Skeletal muscle tissue (tissue), 4 donors: ENCODE results near the gene RALGPS1. TPM values are rescaled to one million over a fixed set of nuclear protein-coding genes. Genes with fewer than 3 reads are reported as not detected.

Source experiments
- H3K27ac ChIP-seq: one replicate; pipeline ENCODE4 v1.7.0; 2013; ENCODE audit warnings: mild to moderate bottlenecking, low read depth, low read length, inconsistent platforms
- H3K27me3 ChIP-seq, 3 donors: one replicate each; pipeline ENCODE4 v1.7.0; 2013; ENCODE audit warnings: low read length in 3 of 3; ENCODE audit not compliant: control insufficient read depth in 3 of 3, insufficient read depth in 3 of 3
- H3K36me3 ChIP-seq, 3 donors: one replicate each; pipeline ENCODE4 v1.7.0; 2013; ENCODE audit warnings: low read length in 3 of 3; ENCODE audit not compliant: control insufficient read depth in 3 of 3, insufficient read depth in 3 of 3
- H3K4me1 ChIP-seq, 3 donors: one replicate each; pipeline ENCODE4 v1.7.0; 2013; ENCODE audit warnings: low read length in 3 of 3, mild to moderate bottlenecking in 3 of 3; ENCODE audit not compliant: control insufficient read depth in 3 of 3, insufficient read depth in 3 of 3
- H3K4me3 ChIP-seq, 3 donors: one replicate each; pipeline ENCODE4 v1.7.0; 2013; ENCODE audit warnings: low read length in 3 of 3
- H3K9ac ChIP-seq, 3 donors: one replicate each; pipeline ENCODE4 v1.7.0; 2013; ENCODE audit warnings: low read length in 3 of 3, mild to moderate bottlenecking in 3 of 3, moderate library complexity in 2 of 3, low read depth in 1 of 3
- H3K9me3 ChIP-seq, 3 donors: one replicate each; pipeline ENCODE4 v1.7.0; 2013; ENCODE audit warnings: low read length in 3 of 3; ENCODE audit not compliant: control insufficient read depth in 3 of 3
- total RNA-seq: library from RNA; depleted of rRNA; stranded (reverse); fragments of >200 nt; gene quantifications from one replicate; pipeline ENCODE4 v1.2.3, GENCODE V29; 2014
- donor health status: Osteomylitis.

RALGPS1 gene
- total RNA-seq, 1 donor from 2014 or later = 9.4 TPM

DNA sequence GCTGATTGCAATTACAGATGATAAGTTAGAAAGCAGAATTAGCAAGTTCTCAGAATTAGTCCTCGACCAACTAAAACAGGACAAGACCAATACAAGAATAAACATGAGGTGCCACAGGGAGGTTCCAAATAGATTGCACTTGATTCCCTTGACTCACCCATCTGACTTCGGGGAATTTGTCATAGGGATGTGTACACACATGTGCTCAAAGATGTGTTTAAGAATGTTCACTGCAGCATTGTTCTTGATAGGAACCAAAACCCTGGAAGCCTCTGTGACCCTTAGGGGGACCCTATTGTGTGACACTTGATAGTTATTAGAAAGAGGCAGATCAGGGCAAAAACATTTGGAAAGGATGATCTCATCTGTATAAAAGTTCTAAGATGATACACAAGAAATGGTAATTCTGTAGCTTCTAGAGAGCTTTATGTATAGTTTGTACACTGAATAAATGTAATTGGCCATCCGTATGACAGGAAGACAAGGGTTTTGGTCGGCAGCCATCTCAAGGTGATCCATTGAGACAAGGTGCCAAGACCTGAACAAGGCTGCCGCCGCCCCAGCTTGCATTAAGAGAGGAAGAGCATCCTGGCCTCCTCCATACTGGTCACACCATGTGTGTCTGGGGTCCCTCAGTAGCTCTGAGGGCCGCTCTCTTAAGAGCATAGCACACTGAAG lies 301.8 kb downstream of the RALGPS1 start:
- Histone ChIP-seq H3K36me3 (peaks cover 0 to 2% (median 0%) of the 10 kb centered on the region in 3 donors), H3K9me3 (no peaks in the 10 kb centered on the region), H3K27me3 (no peaks in the 10 kb centered on the region), H3K9ac (no peak overlapping the region), H3K4me1 (peaks cover 2 to 5% (median 5%) of the 10 kb centered on the region in 3 donors), H3K27ac (no peak overlapping the region), H3K4me3 (no peak overlapping the region)

DNA sequence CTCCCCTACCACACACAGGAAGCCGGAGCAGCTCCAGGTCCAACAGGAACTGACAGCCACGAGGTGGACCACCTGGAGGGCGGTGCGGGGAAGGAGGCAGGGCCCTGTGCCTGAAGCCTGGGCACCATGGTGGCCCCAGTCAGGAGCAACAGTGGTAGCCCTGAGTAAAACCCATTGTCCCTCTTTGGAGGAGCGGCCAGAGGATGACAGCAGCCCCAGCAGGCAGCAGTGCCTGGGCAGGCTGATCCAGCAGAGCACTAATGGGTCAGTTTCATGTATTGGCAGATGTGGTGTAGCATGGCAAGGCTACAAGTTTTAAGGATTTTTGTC lies 302.3 kb downstream of the RALGPS1 start:
- H3K27ac ChIP-seq = no peak overlapping the region
- H3K36me3 ChIP-seq = peaks cover 0 to 2% (median 0%) of the 10 kb centered on the region in 3 donors
- no peaks in the 10 kb centered on the region for H3K9me3 ChIP-seq
- H3K27me3 ChIP-seq = no peaks in the 10 kb centered on the region
- H3K4me1 ChIP-seq = peaks cover 2 to 5% (median 5%) of the 10 kb centered on the region in 3 donors
- no peak overlapping the region for H3K4me3 ChIP-seq
- H3K9ac ChIP-seq = no peak overlapping the region

GRCh38 chr9:127218818-127219217 lies 304.2 kb downstream of the RALGPS1 start:
- Histone ChIP-seq H3K27me3 (no peaks in the 10 kb centered on the region), H3K27ac (no peak overlapping the region), H3K4me1 (peaks cover 3 to 7% (median 7%) of the 10 kb centered on the region in 3 donors), H3K36me3 (peaks cover 0 to 2% (median 0%) of the 10 kb centered on the region in 3 donors), H3K9me3 (no peaks in the 10 kb centered on the region), H3K4me3 (no peak overlapping the region), H3K9ac (no peak overlapping the region)

- Histone ChIP-seq H3K27me3 (no peaks in the 10 kb centered on the region), H3K36me3 (peaks cover 0 to 2% (median 0%) of the 10 kb centered on the region in 3 donors), H3K4me1 (peaks cover 9 to 12% (median 12%) of the 10 kb centered on the region in 3 donors), H3K4me3 (no peak overlapping the region), H3K27ac (no peak overlapping the region), H3K9me3 (no peaks in the 10 kb centered on the region), H3K9ac (no peak overlapping the region)
Observed at GRCh38 chr9:127219520-127219919, 304.9 kb downstream of the RALGPS1 start.

- Histone ChIP-seq H3K9ac (no peak overlapping the region), H3K9me3 (no peaks in the 10 kb centered on the region), H3K4me1 (peaks cover 9 to 17% (median 15%) of the 10 kb centered on the region in 3 donors), H3K27ac (no peak overlapping the region), H3K36me3 (no peaks in the 10 kb centered on the region), H3K4me3 (no peak overlapping the region), H3K27me3 (no peaks in the 10 kb centered on the region)
Observed at GRCh38 chr9:127221695-127222094, 307.1 kb downstream of the RALGPS1 start.

- Histone ChIP-seq H3K27me3 (no peaks in the 10 kb centered on the region), H3K9ac (no peak overlapping the region), H3K4me3 (no peak overlapping the region), H3K36me3 (no peaks in the 10 kb centered on the region), H3K4me1 (peaks cover 9 to 17% (median 15%) of the 10 kb centered on the region in 3 donors), H3K9me3 (no peaks in the 10 kb centered on the region), H3K27ac (no peak overlapping the region)
Observed at GRCh38 chr9:127222388-127223095, 308.0 kb downstream of the RALGPS1 start.

DNA sequence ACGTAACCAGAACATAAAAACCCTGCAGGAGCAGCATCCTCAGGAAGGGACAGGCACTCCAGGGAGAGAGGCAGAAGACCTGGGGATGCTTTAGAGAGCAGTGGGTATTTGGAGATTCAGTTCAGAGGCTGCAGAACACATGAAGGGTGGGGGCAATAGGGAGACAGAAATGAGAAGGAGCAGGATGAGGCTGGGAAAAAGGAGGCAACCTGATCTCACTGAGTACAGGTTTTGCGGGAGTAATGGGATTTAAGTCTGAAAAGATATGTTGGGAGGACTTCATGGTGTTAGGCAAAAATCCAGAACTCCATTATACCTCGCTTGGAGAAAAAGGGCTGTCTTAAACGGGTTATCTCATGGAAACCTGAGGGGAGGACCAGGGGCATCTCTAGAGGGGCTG lies 308.7 kb downstream of the RALGPS1 start:
- Histone ChIP-seq H3K9me3 (no peaks in the 10 kb centered on the region), H3K27me3 (no peaks in the 10 kb centered on the region), H3K27ac (no peak overlapping the region), H3K4me3 (no peak overlapping the region), H3K9ac (no peak overlapping the region), H3K4me1 (peaks cover 9 to 17% (median 15%) of the 10 kb centered on the region in 3 donors), H3K36me3 (no peaks in the 10 kb centered on the region)

GRCh38 chr9:127223810-127224177 lies 309.2 kb downstream of the RALGPS1 start:
- Histone ChIP-seq H3K9me3 (no peaks in the 10 kb centered on the region), H3K4me1 (peaks cover 9 to 17% (median 15%) of the 10 kb centered on the region in 3 donors), H3K27me3 (no peaks in the 10 kb centered on the region), H3K4me3 (peak overlapping the region; percentile 49 to 86 (median 86)), H3K27ac (no peak overlapping the region), H3K36me3 (no peaks in the 10 kb centered on the region), H3K9ac (peak overlapping the region in 1 of 3 donors; percentile 62)

GRCh38 chr9:127224178-127224882 lies 309.7 kb downstream of the RALGPS1 start:
- Histone ChIP-seq H3K9me3 (no peaks in the 10 kb centered on the region), H3K36me3 (no peaks in the 10 kb centered on the region), H3K4me3 (peak overlapping the region; percentile 77 to 86 (median 86)), H3K27ac (peak overlapping the region; percentile 72), H3K4me1 (peaks cover 9 to 17% (median 15%) of the 10 kb centered on the region in 3 donors), H3K27me3 (no peaks in the 10 kb centered on the region), H3K9ac (peak overlapping the region; percentile 61 to 83 (median 69))
